GM19463 (cell line): Measurements from ENCODE around the gene GRK4.
"Not testable (repeated sequence)": the region's sequence is repeated elsewhere in the genome, so short reads cannot be mapped to it uniquely, and the experiment has no call there.

Experiments used
- ATAC-seq: cut with Tn5 transposase; IDR thresholded peaks from one replicate; pipeline ENCODE4 v1.9.1; 2021; ENCODE audit warnings: mild to moderate bottlenecking, moderate library complexity; ENCODE audit not compliant: unreplicated experiment

GRK4 gene

GRCh38 chr4:2958446-2958845 lies 4.9 kb upstream of the GRK4 start:
- ATAC-seq: no peak

DNA sequence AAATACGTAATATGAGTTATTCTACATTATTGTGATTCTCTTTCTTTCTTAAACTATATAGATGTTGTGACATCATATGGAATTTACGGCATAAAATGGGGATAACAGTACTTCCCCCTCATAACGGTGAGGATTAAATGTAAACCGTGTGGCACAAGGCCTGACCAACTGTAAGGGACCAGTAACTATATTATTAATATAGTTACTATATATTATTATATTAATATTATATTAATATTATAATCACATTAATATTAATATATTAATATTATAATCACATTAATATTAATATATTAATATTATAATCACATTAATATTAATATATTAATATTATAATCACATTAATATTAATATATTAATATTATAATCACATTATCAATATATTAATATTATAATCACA lies 2.9 kb upstream of the GRK4 start:
- ATAC-seq: not testable (repeated sequence)

DNA sequence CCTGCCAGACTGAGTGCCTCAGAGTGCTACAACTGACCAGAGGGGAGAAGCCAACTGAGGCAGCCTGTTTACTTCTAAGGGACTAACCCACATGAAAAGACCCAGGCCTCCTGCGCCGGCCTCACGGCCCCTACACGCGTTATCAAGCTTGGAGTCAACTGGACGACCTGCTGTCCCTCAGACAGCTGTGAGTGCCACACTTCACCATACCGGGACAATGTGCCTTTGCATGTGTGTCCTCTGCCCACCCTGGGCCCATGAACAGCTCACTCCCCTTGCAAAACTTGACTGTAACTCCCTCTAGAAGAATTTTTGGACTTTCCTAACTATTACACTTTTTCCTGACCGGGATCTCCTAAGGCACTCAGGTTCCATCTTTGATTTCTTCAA lies 2.0 kb upstream of the GRK4 start:
- no peak for ATAC-seq

- ATAC-seq: no peak
These were observed 1.4 kb upstream of the GRK4 start for GRCh38 chr4:2961811-2962441.

DNA sequence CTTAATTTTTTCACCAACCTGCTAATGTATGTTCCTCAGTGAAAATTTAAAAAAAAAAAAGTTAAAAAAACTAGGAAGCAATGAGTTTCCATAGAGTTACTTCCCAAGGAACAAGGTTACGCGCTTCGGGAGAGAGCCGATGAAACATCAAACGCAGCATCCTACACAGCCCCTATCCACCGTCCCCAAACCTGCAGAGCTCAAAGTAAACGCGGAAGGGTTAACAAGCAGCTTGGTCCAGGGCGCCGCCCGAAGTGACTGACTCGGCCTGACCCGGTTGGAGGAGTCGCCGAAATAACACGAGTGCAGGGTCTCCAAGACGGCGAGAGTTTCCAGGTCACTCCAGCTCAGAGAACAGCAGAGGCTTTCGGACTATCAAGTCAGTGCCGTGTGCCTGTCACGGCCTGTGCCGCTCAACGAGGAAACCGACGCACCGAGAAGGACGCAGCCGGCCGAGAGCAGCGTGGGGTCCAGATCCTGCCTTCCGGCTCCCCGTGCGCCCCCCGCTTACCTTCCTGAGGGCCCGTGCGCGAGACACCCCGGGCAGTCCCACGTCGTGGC lies 677 bp upstream of the GRK4 start:
- peak; percentile 24 for ATAC-seq

DNA sequence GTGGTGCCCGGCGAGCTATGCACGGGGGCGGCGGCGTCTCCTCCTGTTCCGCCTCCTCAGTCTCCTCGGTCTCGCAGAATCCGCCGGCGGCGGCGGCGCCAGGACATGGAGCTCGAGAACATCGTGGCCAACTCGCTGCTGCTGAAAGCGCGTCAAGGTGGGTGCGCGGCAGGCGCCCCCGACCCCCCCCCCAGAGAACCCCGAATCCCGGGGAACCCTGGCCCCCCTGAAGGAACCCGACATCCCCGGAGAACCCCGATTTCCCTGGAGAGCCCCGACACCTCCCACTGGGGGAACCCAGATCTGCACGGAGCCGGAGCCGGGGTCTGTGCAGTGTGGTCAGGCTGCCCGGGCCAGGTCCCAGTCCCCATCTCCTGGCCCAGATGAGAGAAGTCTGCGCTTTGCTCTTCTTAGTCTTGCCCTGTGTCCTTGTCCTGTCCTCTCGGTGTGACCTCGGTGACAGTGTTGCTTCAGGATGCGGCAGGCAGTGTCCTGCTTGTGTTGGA lies 648 bp downstream of the GRK4 start:
- ATAC-seq: peak; percentile 25

DNA sequence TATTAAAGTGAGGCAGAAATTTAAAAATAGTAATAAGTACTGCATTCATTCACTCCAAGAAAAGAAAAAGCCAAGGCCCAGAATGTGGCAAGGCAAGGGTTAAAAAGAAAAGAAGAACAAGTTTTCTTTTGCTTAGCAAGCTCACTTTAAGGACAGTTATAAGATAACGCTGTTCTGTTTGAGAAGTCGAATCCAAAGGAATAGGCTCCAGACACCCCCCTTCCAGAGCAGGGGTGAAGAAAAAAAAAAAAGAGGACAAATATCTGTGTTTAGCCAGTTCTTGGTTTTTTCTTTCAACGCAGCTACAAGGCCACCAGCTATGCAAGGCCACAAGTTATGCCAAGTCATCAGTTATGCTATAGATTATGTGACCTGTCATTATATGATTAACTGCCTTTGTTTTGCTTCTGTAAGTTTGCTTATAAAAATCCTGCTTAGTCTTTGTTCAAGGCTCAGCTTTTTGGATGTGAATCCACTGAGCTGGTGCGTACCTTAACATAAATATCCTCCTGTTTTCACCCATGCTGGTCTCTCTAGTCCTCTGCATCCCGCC lies 1.4 kb downstream of the GRK4 start:
- ATAC-seq: no peak

- no peak for ATAC-seq
These were observed 1.9 kb downstream of the GRK4 start for GRCh38 chr4:2965262-2965661.

DNA sequence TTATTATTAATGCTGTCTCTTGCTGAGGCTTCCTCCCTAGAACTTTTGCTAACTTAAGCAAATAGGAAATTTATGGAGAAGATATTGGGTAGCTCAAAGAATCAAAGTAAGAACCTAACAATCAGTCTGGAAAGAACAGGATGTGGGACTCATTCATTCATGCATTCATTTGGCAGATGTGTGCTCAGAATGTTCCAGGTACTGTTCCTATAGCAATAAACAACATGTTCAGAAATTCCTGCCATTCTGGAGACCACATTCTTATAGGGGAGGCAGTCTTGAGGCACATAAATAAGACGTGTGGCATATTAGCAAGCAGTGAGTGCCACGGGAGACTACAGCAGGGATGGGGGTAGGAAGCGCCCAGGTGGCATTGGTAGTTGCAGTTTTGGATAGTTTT lies 5.0 kb downstream of the GRK4 start:
- no peak for ATAC-seq

DNA sequence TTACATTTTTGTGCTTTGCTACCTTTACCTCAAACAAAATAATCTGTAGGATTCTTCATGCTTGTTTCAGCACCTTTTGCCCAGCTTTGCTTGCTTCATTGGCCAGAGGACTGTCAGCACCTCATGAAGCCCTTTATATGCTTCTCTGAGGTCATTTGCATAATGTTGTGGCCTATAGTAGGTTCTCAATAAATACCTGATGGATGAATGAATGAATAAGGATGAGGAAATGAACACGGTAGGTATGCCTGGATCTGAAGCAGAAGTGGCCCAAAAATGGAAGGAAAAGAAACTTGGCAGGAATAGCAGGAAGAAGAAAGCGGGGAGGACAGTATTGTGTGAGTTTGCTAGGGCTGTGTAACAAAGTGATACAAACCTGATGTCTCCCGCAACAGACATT lies 7.9 kb downstream of the GRK4 start:
- no peak for ATAC-seq

DNA sequence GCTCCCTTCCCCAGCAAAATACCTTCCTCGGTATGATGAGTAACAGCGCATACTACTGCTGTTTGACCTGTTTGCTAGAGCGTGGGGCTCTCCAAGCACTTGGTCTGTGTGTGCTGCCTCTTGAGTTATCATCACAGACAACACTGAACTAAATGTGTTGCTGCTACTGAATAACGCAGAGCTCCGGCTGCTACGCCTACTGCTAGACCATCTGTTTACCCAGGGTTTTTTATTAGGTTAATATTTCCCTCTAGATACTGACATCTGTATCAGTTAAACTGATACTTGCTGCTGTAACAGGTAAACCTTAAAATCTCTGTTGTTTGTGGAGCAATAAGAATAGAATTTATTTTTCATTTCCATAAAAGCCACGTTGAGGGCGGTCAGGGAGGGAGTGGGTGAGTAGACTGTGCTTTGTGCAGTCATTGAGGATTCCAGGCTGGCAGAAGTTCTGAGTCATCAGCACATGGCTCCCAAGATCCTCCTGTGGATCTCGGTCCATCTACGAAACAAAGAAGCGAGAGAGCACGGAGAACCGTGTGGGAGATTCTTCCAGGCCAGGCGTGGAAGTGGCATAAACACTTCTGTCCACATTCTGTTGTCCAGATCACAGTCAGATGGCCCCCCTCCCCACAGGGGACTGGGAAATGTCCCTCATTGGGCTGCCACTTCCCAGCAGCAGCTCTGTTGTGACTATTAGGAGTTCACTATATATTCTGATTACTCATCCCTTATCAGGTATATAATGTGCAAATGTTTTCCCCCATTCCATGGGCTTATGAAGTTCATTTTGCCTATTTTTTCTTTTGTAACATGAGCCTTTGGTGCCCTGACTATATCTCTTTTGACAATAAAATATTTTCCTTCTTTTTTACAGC lies 14.1 kb downstream of the GRK4 start:
- ATAC-seq: no peak

GRCh38 chr4:2981256-2981819 lies 18.0 kb downstream of the GRK4 start:
- ATAC-seq: no peak

GRCh38 chr4:2982012-2982411 lies 18.6 kb downstream of the GRK4 start:
- no peak for ATAC-seq

- not testable (repeated sequence) for ATAC-seq
These were observed 20.3 kb downstream of the GRK4 start for GRCh38 chr4:2983715-2984114.

DNA sequence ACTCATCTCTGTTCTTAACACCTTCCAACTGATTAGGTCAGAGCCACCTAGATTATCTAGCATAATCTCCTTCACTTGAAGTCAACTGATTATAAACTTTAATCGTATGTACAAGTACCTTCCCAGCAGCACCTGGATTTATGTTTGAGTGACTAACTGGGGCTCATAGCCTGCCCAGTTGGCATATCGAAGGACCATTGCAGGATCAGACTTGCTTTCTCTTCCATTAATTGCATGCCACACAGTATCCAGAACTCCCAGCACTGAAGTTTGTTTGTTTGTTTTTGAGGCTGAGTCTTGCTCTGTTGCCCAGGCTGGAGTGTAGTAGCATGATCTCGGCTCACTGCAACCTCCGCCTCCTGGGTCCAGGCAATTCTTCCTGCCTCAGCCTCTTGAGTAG lies 27.9 kb downstream of the GRK4 start:
- ATAC-seq: no peak

DNA sequence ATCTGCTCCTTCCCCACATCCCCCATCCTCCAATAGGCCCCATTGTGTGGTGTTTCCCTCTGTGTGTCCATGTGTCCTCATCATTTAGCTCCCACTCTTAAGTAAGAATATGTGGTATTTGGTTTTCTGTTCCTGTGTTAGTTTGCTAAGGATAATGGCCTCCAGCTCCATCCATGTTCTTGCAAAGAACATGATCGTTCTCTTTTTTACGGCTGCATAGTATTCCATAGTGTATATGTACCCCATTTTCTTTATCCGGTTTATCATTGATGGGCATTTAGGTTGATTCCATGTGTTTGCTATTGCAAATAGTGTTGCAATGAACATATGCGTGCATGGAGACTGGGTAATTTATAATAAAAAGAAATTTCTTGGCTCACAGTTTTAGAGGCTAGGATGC lies 31.5 kb downstream of the GRK4 start:
- ATAC-seq: no peak

GRCh38 chr4:2995546-2996265 lies 32.3 kb downstream of the GRK4 start:
- ATAC-seq: no peak

DNA sequence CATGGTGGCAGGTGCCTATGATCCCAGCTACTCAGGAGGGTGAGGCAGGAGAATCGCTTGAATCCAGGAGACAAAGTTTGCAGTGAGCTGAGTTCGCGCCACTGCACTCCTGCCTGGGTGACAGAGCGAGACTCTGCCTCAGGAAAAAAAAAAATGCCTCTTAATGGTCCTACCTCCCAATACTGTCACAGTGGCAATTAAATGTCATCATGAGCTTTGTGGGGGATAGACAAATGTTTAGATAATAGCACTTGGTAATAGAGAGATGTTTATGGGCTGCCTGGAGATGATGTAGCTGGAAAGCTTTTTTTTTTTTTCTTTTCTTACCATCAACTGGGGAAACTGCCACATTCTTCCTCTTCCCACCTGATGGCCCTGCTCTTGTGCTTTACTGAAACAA lies 33.0 kb downstream of the GRK4 start:
- ATAC-seq: no peak

- no peak for ATAC-seq
These were observed 44.4 kb downstream of the GRK4 start for GRCh38 chr4:3007724-3008123.

- no peak for ATAC-seq
These were observed 46.1 kb downstream of the GRK4 start for GRCh38 chr4:3009422-3009821.

DNA sequence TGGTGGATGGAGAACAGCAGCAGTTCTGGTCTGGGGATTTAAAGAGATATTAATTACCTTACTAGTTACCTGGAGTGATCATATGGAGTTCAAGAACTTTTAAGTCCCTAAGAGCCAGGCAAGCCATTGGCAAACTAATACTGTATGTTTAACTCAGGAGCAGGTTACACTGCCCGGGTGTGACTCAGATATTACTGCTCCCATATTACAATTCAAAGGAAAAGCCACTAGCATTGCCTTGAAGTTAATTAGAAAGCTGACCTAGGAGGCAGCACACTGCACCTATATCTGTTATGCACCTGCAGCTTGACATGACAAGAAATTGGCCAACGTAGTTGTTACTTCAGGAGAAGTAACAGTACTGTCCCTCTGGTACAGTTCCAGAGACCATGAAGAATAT lies 47.2 kb downstream of the GRK4 start:
- no peak for ATAC-seq
